Hepatocyte (in vitro differentiated cells): ENCODE data around the gene RAB2B.

ENCODE experiments used
- EZH2 ChIP-seq: fragments of 200-600 bp; sonication (generic); IDR thresholded peaks from 2 replicates; pipeline ENCODE4 v1.6.1; 2016; ENCODE audit warnings: antibody characterized with exemption, mild to moderate bottlenecking, borderline replicate concordance
- TF ChIP-seq, protein P1 (sequence below): fragments of 200-600 bp; sonication (generic); IDR thresholded peaks from 2 replicates; pipeline ENCODE4 v1.5.1; 2016; ENCODE audit warnings: antibody characterized with exemption, mild to moderate bottlenecking; ENCODE audit not compliant: poor library complexity

DNA sequence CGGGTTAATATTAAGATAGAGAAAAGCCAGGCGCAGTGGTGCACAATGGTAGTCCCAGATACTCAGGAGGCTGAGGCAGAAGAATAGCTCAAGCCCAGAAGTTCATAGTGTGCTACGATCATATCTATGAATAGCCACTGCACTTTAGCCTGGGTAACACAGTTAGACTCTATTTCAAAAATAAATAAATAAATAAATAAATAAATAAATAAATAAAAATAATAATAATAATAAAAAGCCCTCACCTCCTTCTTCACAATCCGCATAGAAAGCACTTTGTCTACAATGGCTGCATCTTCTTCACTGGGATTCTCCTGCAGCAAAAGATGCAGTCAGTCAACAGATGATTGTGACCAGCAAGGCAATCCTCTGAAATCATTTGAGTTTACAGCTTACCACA is 61.4 kb downstream of the RAB2B start:
- TF ChIP-seq, protein P1, sequence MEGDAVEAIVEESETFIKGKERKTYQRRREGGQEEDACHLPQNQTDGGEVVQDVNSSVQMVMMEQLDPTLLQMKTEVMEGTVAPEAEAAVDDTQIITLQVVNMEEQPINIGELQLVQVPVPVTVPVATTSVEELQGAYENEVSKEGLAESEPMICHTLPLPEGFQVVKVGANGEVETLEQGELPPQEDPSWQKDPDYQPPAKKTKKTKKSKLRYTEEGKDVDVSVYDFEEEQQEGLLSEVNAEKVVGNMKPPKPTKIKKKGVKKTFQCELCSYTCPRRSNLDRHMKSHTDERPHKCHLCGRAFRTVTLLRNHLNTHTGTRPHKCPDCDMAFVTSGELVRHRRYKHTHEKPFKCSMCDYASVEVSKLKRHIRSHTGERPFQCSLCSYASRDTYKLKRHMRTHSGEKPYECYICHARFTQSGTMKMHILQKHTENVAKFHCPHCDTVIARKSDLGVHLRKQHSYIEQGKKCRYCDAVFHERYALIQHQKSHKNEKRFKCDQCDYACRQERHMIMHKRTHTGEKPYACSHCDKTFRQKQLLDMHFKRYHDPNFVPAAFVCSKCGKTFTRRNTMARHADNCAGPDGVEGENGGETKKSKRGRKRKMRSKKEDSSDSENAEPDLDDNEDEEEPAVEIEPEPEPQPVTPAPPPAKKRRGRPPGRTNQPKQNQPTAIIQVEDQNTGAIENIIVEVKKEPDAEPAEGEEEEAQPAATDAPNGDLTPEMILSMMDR, result no peak
- no peak for TF ChIP-seq EZH2
